HepG2 (cell line): ENCODE results near the gene MSI2. TPM values are rescaled to one million over a fixed set of nuclear protein-coding genes. Genes with fewer than 3 reads are reported as not detected.

Experiments used
- CCDC6 ChIP-seq: sonication (generic); formaldehyde crosslinking; IDR thresholded peaks from 2 replicates; pipeline ENCODE4 v1.8.1; 2022; ENCODE audit warnings: mild to moderate bottlenecking, missing genetic modification reagents, moderate library complexity
- CENPT ChIP-seq: sonication (generic); formaldehyde crosslinking; IDR thresholded peaks from 2 replicates; pipeline ENCODE4 v1.8.0; 2022; ENCODE audit warnings: low read depth, mild to moderate bottlenecking, moderate library complexity, missing genetic modification reagents
- FOSL2 ChIP-seq: sonication (generic); formaldehyde crosslinking; IDR thresholded peaks from 2 replicates; pipeline ENCODE4 v1.4.0; 2020; ENCODE audit warnings: missing genetic modification reagents
- GZF1 ChIP-seq: sonication (generic); formaldehyde crosslinking; IDR thresholded peaks from 2 replicates; pipeline ENCODE4 v1.5.1; 2020; ENCODE audit warnings: mild to moderate bottlenecking, missing genetic modification reagents
- HNF4G ChIP-seq, 2 experiments: sonication (generic) in 1 of 2; formaldehyde crosslinking in 1 of 2; IDR thresholded peaks; 2 replicates each; pipeline versions ENCODE4 v1.4.0 to v1.6.1; 2011 to 2020; ENCODE audit warnings: borderline replicate concordance in 2 of 2, low read depth in 2 of 2, mild to moderate bottlenecking in 2 of 2, low read length in 1 of 2, missing genetic modification reagents in 1 of 2, moderate library complexity in 1 of 2
- IKZF4 ChIP-seq: sonication (generic); formaldehyde crosslinking; IDR thresholded peaks from 2 replicates; pipeline ENCODE4 v1.5.1; 2020; ENCODE audit warnings: borderline replicate concordance, mild to moderate bottlenecking, low read depth, missing genetic modification reagents; ENCODE audit errors: not compliant biosample characterization
- KAT8 ChIP-seq: IDR thresholded peaks from 2 replicates; pipeline ENCODE4 v1.6.1; 2016; ENCODE audit warnings: missing genetic modification reagents, missing compliant biosample characterization
- KDM5A ChIP-seq: fragments of 200-600 bp; sonication (generic); IDR thresholded peaks from 2 replicates; pipeline ENCODE4 v1.7.0; 2018; ENCODE audit warnings: antibody characterized with exemption, mild to moderate bottlenecking, low read length, borderline replicate concordance
- NR2F1 ChIP-seq, 2 experiments: fragments of 450-650 bp in 1 of 2; formaldehyde crosslinking in 1 of 2; IDR thresholded peaks; 2 replicates each; pipeline versions ENCODE4 v1.5.0 to v1.6.1; 2016 to 2020; ENCODE audit warnings: mild to moderate bottlenecking in 1 of 2, missing compliant biosample characterization in 1 of 2, missing genetic modification reagents in 1 of 2, moderate library complexity in 1 of 2
- PHF20 ChIP-seq: sonication (generic); formaldehyde crosslinking; IDR thresholded peaks from 2 replicates; pipeline ENCODE4 v1.5.0; 2020; ENCODE audit warnings: mild to moderate bottlenecking, missing genetic modification reagents
- SP4 ChIP-seq: sonication (generic); formaldehyde crosslinking; IDR thresholded peaks from 2 replicates; pipeline ENCODE4 v1.8.1; 2023; ENCODE audit warnings: mild to moderate bottlenecking, missing genetic modification reagents
- ZBTB1 ChIP-seq: sonication (generic); formaldehyde crosslinking; IDR thresholded peaks from 2 replicates; pipeline ENCODE4 v1.4.0; 2020; ENCODE audit warnings: missing genetic modification reagents, borderline replicate concordance
- ZBTB38 ChIP-seq: sonication (generic); formaldehyde crosslinking; IDR thresholded peaks from 2 replicates; pipeline ENCODE4 v1.5.1; 2020; ENCODE audit warnings: mild to moderate bottlenecking, missing genetic modification reagents
- ZFAT ChIP-seq: sonication (generic); formaldehyde crosslinking; conservative IDR thresholded peaks from 2 replicates; pipeline ENCODE4 v1.8.1; 2023; ENCODE audit warnings: missing genetic modification reagents, inconsistent platforms
- ZNF292 ChIP-seq: sonication (generic); formaldehyde crosslinking; IDR thresholded peaks from 2 replicates; pipeline ENCODE4 v1.8.1; 2022; ENCODE audit warnings: mild to moderate bottlenecking, low read depth, missing genetic modification reagents, borderline replicate concordance
- ZNF317 ChIP-seq: sonication (generic); formaldehyde crosslinking; IDR thresholded peaks from 2 replicates; pipeline ENCODE4 v1.5.0; 2020; ENCODE audit warnings: mild to moderate bottlenecking, missing genetic modification reagents
- ZNF768 ChIP-seq: sonication (generic); formaldehyde crosslinking; IDR thresholded peaks from 2 replicates; pipeline ENCODE4 v1.4.0; 2020; ENCODE audit warnings: missing genetic modification reagents
- ZNF841 ChIP-seq: sonication (generic); formaldehyde crosslinking; IDR thresholded peaks from 2 replicates; pipeline ENCODE4 v1.8.1; 2023; ENCODE audit warnings: missing genetic modification reagents, borderline replicate concordance
- ZNF891 ChIP-seq: sonication (generic); formaldehyde crosslinking; IDR thresholded peaks from 2 replicates; pipeline ENCODE4 v1.5.0; 2020; ENCODE audit warnings: mild to moderate bottlenecking, missing genetic modification reagents
- polyA plus RNA-seq, 8 experiments: library from polyadenylated mRNA; depleted of rRNA in 3 of 8; stranded (reverse) in 7 of 8; unstranded in 1 of 8; fragments of >200 nt; fragmentation: Illumina TruSeq in 4 of 8; extraction: Trizol in 4 of 8; gene quantifications; 2 replicates each; pipeline versions ENCODE4 v1.2.1 to v1.2.3, GENCODE V29; 2011 to 2016; ENCODE audit warnings: low read depth in 4 of 8, missing spikeins in 1 of 8, mixed read lengths in 1 of 8; ENCODE audit not compliant: insufficient read depth in 1 of 8
- total RNA-seq, 5 experiments: library from RNA; depleted of rRNA; stranded (reverse); fragments of >200 nt; fragmentation: Illumina TruSeq; extraction: Trizol; gene quantifications; 2 replicates each; pipeline ENCODE4 v1.2.3, GENCODE V29; 2016; ENCODE audit warnings: low read depth in 1 of 5
- TF ChIP-seq, protein P1 (sequence below): sonication (generic); formaldehyde crosslinking; IDR thresholded peaks from 2 replicates; pipeline ENCODE4 v1.4.0; 2020; ENCODE audit warnings: missing genetic modification reagents
- TF ChIP-seq, protein P2 (sequence below): sonication (generic); formaldehyde crosslinking; IDR thresholded peaks from 2 replicates; pipeline ENCODE4 v1.5.0; 2020; ENCODE audit warnings: missing genetic modification reagents
- TF ChIP-seq, protein P3 (sequence below): IDR thresholded peaks from 2 replicates; pipeline ENCODE4 v1.6.1; 2016
- TF ChIP-seq, protein P4 (sequence below): sonication (generic); formaldehyde crosslinking; IDR thresholded peaks from 2 replicates; pipeline ENCODE4 v1.5.0; 2020; ENCODE audit warnings: missing genetic modification reagents, mild to moderate bottlenecking, borderline replicate concordance

The MSI2 gene
- total and polyA plus RNA-seq, 2 of the 13 experiments (the other 11 are each of a cell fraction or from before 2014, with no cell fraction given), result 77.5 to 78.4 TPM

DNA sequence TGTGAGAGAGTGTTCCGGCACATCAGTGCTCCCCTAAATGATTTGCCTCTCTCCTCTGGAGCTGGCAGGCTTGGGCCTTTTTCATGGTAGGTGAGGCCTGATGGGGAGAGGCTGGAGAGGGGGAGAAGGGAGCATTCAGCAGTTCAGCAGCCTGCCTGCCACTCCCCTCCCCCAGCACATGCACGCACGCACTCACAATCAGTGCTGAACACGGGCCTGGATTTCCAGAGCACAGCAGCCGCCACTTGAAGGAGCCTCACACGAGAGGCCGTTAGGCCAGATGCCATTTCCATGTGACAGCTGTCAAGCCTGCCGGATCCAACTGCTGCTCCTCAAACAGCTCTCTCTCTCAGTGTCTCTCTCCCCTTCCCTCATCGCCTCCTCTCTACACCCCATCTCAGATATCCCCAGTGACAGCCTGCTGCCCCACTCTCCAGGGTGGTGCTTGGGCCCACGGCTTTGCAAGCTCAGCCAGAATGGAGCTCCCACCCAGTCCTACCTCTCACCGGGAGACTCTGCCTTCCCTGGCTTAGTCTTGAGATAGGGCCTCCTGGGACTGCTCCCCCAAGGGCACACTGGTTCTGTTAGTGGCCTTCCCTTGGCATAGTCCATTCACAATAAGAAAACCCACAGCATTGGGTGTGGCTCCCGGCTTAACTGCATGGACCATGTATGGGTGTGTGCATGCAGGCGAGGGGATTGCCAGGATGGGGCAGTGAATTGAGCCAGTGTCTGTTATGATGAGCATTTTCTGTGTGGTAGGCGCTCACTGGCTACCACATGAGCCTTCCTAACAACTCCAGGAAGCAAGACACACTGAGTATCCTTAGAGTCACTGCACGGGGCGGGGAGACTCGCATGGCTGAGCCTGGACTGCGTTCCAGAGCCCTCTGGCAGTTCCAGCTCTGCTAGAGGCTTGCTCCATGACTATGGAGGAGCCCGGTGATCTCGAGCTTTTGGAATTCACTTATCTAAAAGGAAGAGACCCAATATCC, 262.6 kb downstream of the MSI2 start (continued):
- TF ChIP-seq, protein P1, sequence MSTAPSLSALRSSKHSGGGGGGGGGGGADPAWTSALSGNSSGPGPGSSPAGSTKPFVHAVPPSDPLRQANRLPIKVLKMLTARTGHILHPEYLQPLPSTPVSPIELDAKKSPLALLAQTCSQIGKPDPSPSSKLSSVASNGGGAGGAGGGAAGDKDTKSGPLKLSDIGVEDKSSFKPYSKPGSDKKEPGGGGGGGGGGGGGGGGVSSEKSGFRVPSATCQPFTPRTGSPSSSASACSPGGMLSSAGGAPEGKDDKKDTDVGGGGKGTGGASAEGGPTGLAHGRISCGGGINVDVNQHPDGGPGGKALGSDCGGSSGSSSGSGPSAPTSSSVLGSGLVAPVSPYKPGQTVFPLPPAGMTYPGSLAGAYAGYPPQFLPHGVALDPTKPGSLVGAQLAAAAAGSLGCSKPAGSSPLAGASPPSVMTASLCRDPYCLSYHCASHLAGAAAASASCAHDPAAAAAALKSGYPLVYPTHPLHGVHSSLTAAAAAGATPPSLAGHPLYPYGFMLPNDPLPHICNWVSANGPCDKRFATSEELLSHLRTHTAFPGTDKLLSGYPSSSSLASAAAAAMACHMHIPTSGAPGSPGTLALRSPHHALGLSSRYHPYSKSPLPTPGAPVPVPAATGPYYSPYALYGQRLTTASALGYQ, result no peak
- TF ChIP-seq ZFAT (CRISPR knock-in tag) (no peak), ZBTB38 (CRISPR knock-in tag) (peak; percentile 38; the same call in 1 of the 2 replicates), NR2F1 (CRISPR knock-in tag; IDR thresholded peaks at IDR 0.05) (no peak), CCDC6 (CRISPR knock-in tag) (no peak), PHF20 (CRISPR knock-in tag) (no peak), KDM5A (no peak), GZF1 (CRISPR knock-in tag) (no peak), ZNF292 (no peak), SP4 (0 out of 2 replicates have a peak, but pooled peaks have one; percentile 50), ZNF768 (CRISPR knock-in tag) (0 out of 2 replicates have a peak, but pooled peaks have one; percentile 24), IKZF4 (peak; percentile 2), FOSL2 (CRISPR knock-in tag) (0 out of 2 replicates have a peak, but pooled peaks have one; percentile 6), ZNF841 (CRISPR knock-in tag) (no peak), KAT8 (no peak), ZBTB1 (no peak), ZNF317 (no peak), CENPT (CRISPR knock-in tag) (0 out of 2 replicates have a peak, but pooled peaks have one; percentile 27), HNF4G (IDR thresholded peaks at IDR 0.05; ENCODE audit: borderline replicate concordance, low read depth, low read length) (no peak), HNF4G (CRISPR knock-in tag; IDR thresholded peaks at IDR 0.05; ENCODE audit: borderline replicate concordance, low read depth) (no peak), ZNF891 (peak; percentile 50; the same call in 1 of the 2 replicates)
- TF ChIP-seq, protein P2, sequence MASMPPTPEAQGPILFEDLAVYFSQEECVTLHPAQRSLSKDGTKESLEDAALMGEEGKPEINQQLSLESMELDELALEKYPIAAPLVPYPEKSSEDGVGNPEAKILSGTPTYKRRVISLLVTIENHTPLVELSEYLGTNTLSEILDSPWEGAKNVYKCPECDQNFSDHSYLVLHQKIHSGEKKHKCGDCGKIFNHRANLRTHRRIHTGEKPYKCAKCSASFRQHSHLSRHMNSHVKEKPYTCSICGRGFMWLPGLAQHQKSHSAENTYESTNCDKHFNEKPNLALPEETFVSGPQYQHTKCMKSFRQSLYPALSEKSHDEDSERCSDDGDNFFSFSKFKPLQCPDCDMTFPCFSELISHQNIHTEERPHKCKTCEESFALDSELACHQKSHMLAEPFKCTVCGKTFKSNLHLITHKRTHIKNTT (CRISPR knock-in tag), result no peak
- TF ChIP-seq, protein P3, sequence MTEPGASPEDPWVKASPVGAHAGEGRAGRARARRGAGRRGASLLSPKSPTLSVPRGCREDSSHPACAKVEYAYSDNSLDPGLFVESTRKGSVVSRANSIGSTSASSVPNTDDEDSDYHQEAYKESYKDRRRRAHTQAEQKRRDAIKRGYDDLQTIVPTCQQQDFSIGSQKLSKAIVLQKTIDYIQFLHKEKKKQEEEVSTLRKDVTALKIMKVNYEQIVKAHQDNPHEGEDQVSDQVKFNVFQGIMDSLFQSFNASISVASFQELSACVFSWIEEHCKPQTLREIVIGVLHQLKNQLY (CRISPR knock-in tag), result no peak
- TF ChIP-seq, protein P4, sequence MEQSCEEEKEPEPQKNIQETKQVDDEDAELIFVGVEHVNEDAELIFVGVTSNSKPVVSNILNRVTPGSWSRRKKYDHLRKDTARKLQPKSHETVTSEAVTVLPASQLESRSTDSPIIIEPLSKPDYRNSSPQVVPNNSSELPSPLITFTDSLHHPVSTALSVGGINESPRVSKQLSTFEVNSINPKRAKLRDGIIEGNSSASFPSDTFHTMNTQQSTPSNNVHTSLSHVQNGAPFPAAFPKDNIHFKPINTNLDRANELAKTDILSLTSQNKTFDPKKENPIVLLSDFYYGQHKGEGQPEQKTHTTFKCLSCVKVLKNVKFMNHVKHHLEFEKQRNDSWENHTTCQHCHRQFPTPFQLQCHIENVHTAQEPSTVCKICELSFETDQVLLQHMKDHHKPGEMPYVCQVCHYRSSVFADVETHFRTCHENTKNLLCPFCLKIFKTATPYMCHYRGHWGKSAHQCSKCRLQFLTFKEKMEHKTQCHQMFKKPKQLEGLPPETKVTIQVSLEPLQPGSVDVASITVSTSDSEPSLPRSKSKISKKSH (CRISPR knock-in tag), result peak; percentile 75; the same call in 1 of the 2 replicates
